ENCODE measurements around the gene ISLR.

ISLR gene

GRCh38 chr15:74202452-74203401, 29.2 kb downstream of the ISLR start, which contains the start of gene STRA6 (continued):
- TF ChIP-seq ZNF292 (tag by site-specific recombination; IDR thresholded peaks at IDR 0.05; ENCODE audit: borderline replicate concordance, low read depth) (no peak), SCRT1 (tag by site-specific recombination; IDR thresholded peaks at IDR 0.05; ENCODE audit: borderline replicate concordance) (peak; percentile 67; the same call in 1 of the 2 replicates), OSR2 (tag by site-specific recombination; IDR thresholded peaks at IDR 0.05) (no peak), ZSCAN30 (tag by site-specific recombination; IDR thresholded peaks at IDR 0.05) (no peak), ZNF132 (tag by site-specific recombination; IDR thresholded peaks at IDR 0.05; ENCODE audit: borderline replicate concordance) (no peak), ZSCAN23 (tag by site-specific recombination; IDR thresholded peaks at IDR 0.05) (no peak), RBAK (tag by site-specific recombination; IDR thresholded peaks at IDR 0.05) (no peak), ZNF121 (tag by site-specific recombination; IDR thresholded peaks at IDR 0.05) (no peak), ZNF600 (tag by site-specific recombination; IDR thresholded peaks at IDR 0.05) (peak; percentile 78), ZNF776 (tag by site-specific recombination; IDR thresholded peaks at IDR 0.05; ENCODE audit: borderline replicate concordance) (no peak), ZBTB20 (tag by site-specific recombination; IDR thresholded peaks at IDR 0.05) (peak; percentile 75), ZNF169 (tag by site-specific recombination; IDR thresholded peaks at IDR 0.05) (no peak), ZNF626 (tag by site-specific recombination; IDR thresholded peaks at IDR 0.05) (no peak), ZNF596 (tag by site-specific recombination; IDR thresholded peaks at IDR 0.05) (no peak), WT1 (tag by site-specific recombination; IDR thresholded peaks at IDR 0.05) (peak; percentile 50; the same call in 1 of the 2 replicates), ZNF404 (tag by site-specific recombination; IDR thresholded peaks at IDR 0.05) (no peak), ZNF146 (tag by site-specific recombination; IDR thresholded peaks at IDR 0.05) (no peak), KLF16 (tag by site-specific recombination; IDR thresholded peaks at IDR 0.05) (0 out of 2 replicates have a peak, but pooled peaks have one; percentile 54), HOXD13 (CRISPR knock-in tag; IDR thresholded peaks at IDR 0.05; ENCODE audit: borderline replicate concordance) (no peak), ZBTB7A (tag by site-specific recombination; IDR thresholded peaks at IDR 0.05; ENCODE audit: low read depth) (no peak), ZNF211 (tag by site-specific recombination; IDR thresholded peaks at IDR 0.05; ENCODE audit: low read depth) (no peak; the same call in 1 of the 2 replicates), HOXA7 (CRISPR knock-in tag; IDR thresholded peaks at IDR 0.05; ENCODE audit: borderline replicate concordance) (no peak), ZNF274 (IDR thresholded peaks at IDR 0.05; ENCODE audit: low read length) (no peak), ZNF274 (tag by site-specific recombination; IDR thresholded peaks at IDR 0.05; ENCODE audit: borderline replicate concordance) (no peak), PRDM6 (tag by site-specific recombination; IDR thresholded peaks at IDR 0.05) (no peak), ZNF501 (tag by site-specific recombination; IDR thresholded peaks at IDR 0.05) (no peak), ZFHX2 (tag by site-specific recombination; conservative IDR thresholded peaks at IDR 0.05) (peak; percentile 89), ZNF184 (tag by site-specific recombination; IDR thresholded peaks at IDR 0.05) (no peak), ZNF645 (tag by site-specific recombination; IDR thresholded peaks at IDR 0.05) (no peak), ZFP37 (tag by site-specific recombination; IDR thresholded peaks at IDR 0.05) (no peak), ZNF777 (tag by site-specific recombination; IDR thresholded peaks at IDR 0.05; ENCODE audit: borderline replicate concordance) (no peak)
- TF ChIP-seq, protein P1, sequence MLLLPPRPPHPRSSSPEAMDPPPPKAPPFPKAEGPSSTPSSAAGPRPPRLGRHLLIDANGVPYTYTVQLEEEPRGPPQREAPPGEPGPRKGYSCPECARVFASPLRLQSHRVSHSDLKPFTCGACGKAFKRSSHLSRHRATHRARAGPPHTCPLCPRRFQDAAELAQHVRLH (tag by site-specific recombination; IDR thresholded peaks at IDR 0.05), result no peak
- TF ChIP-seq, protein P2, sequence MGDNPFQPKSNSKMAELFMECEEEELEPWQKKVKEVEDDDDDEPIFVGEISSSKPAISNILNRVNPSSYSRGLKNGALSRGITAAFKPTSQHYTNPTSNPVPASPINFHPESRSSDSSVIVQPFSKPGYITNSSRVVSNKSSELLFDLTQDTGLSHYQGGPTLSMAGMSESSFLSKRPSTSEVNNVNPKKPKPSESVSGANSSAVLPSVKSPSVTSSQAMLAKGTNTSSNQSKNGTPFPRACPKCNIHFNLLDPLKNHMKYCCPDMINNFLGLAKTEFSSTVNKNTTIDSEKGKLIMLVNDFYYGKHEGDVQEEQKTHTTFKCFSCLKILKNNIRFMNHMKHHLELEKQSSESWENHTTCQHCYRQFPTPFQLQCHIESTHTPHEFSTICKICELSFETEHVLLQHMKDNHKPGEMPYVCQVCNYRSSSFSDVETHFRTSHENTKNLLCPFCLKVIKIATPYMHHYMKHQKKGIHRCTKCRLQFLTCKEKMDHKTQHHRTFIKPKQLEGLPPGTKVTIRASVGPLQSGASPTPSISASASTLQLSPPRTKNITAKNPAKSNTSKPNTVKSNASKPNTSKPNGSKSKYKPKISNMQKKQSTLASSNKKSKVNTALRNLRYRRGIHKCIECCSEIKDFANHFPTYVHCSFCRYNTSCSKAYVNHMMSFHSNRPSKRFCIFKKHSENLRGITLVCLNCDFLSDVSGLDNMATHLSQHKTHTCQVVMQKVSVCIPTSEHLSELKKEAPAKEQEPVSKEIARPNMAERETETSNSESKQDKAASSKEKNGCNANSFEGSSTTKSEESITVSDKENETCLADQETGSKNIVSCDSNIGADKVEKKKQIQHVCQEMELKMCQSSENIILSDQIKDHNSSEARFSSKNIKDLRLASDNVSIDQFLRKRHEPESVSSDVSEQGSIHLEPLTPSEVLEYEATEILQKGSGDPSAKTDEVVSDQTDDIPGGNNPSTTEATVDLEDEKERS (tag by site-specific recombination; IDR thresholded peaks at IDR 0.05), result no peak
- TF ChIP-seq, protein P3, sequence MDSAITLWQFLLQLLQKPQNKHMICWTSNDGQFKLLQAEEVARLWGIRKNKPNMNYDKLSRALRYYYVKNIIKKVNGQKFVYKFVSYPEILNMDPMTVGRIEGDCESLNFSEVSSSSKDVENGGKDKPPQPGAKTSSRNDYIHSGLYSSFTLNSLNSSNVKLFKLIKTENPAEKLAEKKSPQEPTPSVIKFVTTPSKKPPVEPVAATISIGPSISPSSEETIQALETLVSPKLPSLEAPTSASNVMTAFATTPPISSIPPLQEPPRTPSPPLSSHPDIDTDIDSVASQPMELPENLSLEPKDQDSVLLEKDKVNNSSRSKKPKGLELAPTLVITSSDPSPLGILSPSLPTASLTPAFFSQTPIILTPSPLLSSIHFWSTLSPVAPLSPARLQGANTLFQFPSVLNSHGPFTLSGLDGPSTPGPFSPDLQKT (IDR thresholded peaks at IDR 0.05; ENCODE audit: borderline replicate concordance, low read depth, low read length), result no peak

Measured in HEK293 (cell line).